Sciatic nerve (tissue), 2 donors: ENCODE measurements around the gene PRORP. TPM values are rescaled to one million over a fixed set of nuclear protein-coding genes. Genes with fewer than 3 reads are reported as not detected.

ENCODE experiments used
- ATAC-seq: fragments of 200-7000 bp; cut with Tn5 transposase; one replicate; pipeline ENCODE4 v1.9.1; 2020; ENCODE audit warnings: mild to moderate bottlenecking, moderate library complexity
- DNase-seq: peaks from one replicate; pipeline ENCODE4 v3.0.0-alpha.2; 2020; ENCODE audit warnings: low spot score
- intact Hi-C: fragments of 100-400 bp; cut with DNase I; formaldehyde crosslinking; loops from one replicate; pipeline ENCODE4 v1.14.2; 2022
- total RNA-seq: library from RNA; stranded (reverse); fragmentation: NEBNext Ultra II Directional; extraction: Animal tissue kit (Norgen Biotek cat#: 25700); gene quantifications from one replicate; pipeline ENCODE4 v1.2.1, GENCODE V29; 2021
- donor health status: DM: no; HTN: no; CAD: no.
- donor health status: DM: no; HTN: no; CAD: no.

Gene PRORP
- total RNA-seq, 1 donor from 2014 or later, result 16.5 TPM

DNA sequence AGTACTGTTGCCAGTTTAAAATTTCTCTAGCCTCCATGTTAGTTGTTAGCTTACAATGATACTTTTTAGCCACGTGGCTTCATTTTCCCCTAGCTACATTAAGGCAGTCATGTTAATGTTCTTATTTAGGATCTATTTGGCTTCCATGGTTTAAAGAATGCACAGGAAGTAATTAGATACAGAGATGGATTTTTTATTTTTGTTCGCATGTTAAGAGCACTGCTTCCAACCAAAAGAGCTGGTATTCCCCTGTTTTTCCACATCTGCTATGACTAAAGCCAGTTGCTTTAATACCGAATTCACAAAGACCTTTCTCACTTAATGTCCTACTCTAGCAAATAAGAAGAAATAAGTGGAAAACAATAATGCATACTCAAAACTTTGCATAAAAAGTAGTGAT, 45.1 kb downstream of the PRORP start:
- no peak for ATAC-seq
- intact Hi-C loops, result no loop called here
- DNase-seq, result no peak

Other genes with a start within 250 kb of the PRORP start
- gene BAZ1A, start 247.2 kb upstream of the PRORP start, total RNA-seq, result 30.1 TPM
- gene SRP54, start 139.6 kb upstream of the PRORP start, total RNA-seq, result 46.0 TPM
- gene FAM177A1, start 76.3 kb upstream of the PRORP start, total RNA-seq, result 75.6 TPM
- gene PPP2R3C, start 562 bp upstream of the PRORP start, total RNA-seq, result 33.8 TPM
- 103 TPM for gene PSMA6, start 169.8 kb downstream of the PRORP start, total RNA-seq